Measurements from ENCODE around the gene YPEL3.
A peak's percentile ranks its signal among the peaks of the same experiment; 100 is the strongest.
"Not testable (repeated sequence)": the region's sequence is repeated elsewhere in the genome, so short reads cannot be mapped to it uniquely, and the experiment has no call there.

Gene YPEL3

DNA sequence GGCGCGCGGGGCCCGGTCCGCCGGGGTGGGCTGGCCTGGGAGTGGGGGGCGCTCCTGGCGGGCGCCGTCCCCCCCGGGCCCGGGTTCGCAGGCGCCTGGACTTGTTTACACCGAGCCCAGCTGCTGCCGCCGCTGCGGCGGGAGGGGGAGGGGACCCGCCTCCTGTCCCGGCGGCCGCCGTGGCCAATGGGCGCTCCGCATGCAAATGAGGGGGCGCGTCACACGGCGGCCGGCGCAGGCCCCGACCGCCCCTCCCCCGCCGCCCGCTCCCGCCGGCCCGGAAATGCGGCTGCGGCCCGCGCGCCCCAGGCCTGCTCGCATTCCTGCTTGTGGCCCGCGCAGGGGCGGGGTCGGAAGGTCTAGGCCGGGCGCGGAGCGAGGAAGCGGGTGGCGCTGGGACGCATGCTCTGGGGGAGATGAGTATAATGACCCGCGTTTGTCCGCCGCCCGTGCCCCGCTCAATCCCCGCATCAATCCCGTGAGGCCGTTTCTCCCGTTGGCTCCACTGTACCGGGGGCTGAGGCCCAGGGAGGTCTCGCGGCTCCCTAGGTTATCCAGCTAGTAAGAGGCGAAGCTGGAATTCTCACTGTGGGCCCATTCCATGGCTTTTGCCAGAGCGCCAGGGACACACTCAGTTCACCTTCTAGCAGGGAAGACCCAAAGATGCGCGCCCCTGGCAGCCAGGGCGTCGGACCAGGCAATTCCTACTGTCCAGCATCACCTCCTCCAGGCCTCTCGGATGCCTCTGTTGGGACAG is at the start of gene YPEL3:
Gene YPEL3 (minus strand): TSS at position 109 of the 757 bp plus-strand sequence. CDS start 731 bp downstream, outside the sequence.
- DNase-seq (ENCODE audit: low spot score) = peak; percentile 84

DNA sequence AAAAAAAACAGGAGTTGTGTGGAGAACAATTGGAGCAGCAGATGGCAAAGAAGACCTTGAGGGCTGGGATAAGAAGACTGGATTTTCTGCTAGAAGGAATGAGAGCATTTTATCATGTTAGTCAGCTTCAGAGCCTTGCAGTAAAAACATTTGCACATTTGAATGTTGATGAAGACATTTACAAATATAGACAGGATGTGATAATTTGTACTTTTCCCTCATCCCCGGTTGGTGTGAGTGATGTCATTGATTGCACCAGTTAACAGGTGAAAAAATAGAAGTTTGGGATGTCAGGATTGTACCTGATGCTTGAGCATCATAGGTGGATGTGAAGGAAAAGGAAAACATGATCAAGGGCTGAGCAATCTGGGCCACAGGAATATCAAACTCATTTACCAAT is 49.6 kb upstream of the YPEL3 start:
- DNase-seq (ENCODE audit: low spot score) = no peak

DNA sequence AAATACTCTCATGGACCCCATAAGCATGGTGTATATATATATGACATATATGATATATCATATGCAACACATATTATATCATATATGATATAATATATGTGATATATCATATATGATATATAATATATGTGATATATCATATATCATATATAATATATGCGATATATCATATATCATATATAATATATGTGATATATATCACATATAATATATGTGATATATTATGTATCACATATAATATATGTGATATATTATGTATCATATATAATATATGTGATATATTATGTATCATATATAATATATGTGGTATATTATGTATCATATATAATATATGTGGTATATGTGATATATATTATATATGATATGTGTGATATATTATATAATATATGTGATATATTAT is 48.9 kb upstream of the YPEL3 start:
- no peak for DNase-seq (ENCODE audit: low spot score)

- no peak for DNase-seq (ENCODE audit: low spot score)
Measured at GRCh38 chr16:30144017-30144416, 48.0 kb upstream of the YPEL3 start.

GRCh38 chr16:30143347-30143702 is 47.3 kb upstream of the YPEL3 start:
- DNase-seq (ENCODE audit: low spot score) = no peak

DNA sequence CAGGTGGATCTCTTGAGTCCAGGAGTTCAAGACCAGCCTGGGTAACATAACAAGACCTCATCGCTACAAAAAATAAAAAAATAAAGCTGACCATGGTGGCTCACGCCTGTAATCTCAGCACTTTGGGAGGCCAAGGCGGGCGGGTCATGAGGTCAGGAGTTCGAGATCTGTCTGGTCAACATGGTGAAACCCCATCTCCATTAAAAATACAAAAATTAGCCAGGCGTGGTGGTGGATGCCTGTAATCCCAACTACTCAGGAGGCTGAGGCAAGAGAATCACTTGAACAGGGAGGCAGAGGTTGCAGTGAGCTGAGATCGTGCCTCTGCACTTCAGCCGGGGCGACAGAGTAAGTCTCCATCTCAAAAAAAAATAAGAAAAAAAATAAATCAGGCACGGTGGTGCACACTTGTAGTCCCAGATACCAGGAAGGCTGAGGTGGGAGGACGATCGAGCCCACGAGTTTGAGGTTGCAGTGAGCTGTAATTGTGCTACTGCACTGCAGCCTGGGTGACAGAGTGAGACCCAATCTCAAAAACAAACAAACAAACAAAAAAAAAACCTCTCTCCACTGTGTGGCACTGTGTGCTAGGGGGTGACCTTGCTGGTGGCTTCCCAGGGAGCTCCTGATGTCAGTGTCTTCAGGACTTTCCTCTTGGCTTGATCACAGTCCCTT is 46.8 kb upstream of the YPEL3 start:
- DNase-seq (ENCODE audit: low spot score) = no peak

DNA sequence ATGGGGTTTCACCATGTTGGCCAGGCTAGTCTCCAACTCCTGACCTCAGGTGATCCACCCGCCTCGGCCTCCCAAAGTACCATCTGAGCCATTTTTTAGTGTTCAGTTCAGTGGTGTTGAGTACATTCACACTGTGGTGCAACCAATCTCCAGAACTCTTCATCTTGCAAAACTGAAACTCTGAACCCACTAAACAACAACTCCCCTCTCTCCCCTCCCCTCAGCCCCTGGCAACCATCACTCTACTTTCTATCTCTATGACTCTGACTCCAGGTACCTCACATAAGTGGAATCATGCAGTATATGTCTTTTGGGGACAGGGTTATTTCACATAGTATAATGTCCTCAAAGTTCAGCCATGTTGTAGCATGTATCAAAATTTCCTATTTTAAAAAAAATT is 45.7 kb upstream of the YPEL3 start:
- no peak for DNase-seq (ENCODE audit: low spot score)

DNA sequence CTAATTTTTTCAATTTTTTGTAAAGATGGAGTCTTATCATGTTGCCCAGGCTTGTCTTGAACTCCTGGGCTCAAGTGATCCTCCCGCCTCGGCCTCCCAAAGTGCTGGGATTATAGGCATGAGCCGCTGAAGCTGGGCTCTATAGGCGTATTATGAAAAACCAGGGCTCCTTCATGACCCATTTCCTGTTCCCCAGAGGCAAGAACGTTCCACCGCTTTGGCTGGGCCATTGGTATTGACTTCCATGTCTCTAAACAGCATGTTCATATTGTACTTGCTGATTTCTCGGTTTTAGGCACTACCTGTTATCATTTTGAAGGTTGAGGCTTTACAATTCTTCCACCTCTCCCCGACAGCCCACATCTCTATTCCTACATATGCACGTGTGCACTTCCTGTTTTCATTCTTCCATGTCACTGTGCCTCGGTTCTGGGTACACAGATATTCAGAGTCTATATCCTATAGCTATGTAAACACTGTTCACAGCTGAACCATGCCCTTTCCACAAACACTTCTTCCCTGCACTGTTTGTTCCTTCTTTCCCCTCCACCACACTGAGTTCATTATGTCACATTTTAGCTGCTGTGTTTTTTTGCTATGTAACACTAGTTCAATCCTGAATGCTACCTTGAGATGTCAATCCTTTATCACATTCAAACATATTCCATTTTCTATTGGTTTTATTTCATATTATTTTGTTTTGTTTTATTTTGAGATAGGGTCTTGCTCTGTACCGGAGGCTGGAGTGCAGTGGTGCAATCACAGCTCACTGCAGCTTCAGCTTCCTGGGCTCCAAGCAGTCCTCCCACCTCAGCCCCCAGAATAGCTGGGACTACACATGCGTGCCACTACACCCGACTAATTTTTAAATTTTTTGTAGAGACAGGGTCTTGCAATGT is 43.8 kb upstream of the YPEL3 start:
- DNase-seq (ENCODE audit: low spot score) = no peak

GRCh38 chr16:30137897-30138296 is 41.9 kb upstream of the YPEL3 start:
- DNase-seq (ENCODE audit: low spot score) = no peak

DNA sequence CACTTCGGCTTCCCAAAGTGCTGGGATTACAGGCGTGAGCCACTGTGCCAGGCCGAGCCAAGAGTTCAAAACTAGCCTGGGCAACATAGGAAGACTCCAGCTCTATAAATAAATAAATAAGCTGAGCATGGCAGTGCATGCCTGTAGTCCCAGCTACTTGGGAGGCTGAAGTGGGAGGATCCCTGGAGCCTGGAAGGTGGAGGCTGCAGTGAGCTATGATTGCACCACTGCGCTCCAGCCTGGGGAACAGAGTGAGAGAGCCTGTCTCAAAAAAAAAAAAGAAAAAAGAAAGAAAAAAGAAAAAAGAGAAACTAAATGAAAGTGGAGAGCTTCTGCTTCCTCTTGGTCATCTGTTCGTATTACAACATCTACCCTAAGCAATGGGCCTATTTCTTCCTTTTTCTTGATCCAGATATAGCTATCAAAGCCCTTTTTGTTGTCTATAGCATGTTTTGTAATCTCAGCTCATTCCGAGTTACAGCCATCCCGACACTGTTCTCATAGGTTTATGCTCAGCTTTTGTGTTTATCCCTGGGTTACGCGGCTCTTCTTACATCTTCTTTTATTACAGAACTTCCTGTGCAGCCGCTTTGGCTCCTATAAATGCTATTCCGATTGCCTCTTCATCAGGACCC is 41.1 kb upstream of the YPEL3 start:
- no peak for DNase-seq (ENCODE audit: low spot score)

DNA sequence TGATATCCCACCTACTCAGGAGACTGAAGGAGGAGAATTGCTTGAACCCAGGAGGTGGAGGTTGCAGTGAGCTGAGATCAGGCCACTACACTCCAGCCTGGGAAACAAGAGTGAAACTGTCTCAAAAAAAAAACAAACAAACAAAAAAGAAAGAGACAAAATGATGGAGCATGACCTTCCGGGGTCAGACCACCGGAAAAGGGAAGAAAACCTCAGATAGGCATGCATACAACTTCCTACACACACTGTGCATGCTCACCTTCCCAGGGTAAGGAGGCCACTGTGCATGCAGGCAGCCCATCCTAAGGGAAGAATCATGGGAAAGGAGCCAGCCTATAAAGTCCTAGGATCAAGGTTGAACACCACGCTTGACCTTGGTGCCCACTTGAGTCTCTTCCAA is 36.6 kb upstream of the YPEL3 start:
- no peak for DNase-seq (ENCODE audit: low spot score)

GRCh38 chr16:30131869-30132475 is 36.0 kb upstream of the YPEL3 start:
- no peak for DNase-seq (ENCODE audit: low spot score)

GRCh38 chr16:30127993-30128392 is 32.0 kb upstream of the YPEL3 start:
- no peak for DNase-seq (ENCODE audit: low spot score)

DNA sequence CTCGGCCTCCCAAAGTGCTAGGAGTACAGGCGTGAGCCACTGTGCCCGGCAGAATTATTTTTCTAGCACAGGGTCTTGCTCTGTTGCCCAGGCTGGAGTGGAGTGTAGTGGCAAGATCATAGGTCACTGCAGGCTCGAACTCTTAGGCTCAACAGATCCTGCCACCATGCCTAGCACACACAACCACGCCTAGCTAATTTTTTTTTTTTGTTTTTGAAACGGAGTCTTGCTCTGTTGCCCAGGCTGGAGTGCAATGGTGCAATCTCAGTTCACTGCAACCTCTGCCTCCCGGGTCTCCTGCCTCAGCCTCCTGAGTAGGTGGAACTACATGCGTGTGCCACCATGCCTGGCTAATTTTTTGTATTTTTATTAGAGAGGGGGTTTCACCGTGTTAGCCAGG is 29.7 kb upstream of the YPEL3 start:
- DNase-seq (ENCODE audit: low spot score) = not testable (repeated sequence)

DNA sequence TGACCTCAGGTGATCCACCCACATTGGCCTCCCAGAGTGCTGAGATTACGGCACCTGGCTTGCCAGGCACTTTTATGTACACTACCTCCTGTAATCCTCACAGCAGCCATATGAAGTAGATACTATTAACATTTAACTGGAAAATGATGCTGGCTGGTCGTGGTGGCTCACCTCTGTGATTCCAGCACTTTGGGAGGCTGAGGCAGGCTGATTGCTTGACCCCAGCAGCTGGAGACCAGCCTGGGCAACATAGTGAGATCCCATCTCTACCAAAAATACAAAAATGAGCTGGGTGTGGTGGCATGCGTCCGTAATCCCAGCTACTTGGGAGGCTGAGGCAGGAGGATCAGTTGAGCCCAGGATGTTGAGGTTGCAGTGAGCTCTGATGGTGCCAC is 29.0 kb upstream of the YPEL3 start:
- no peak for DNase-seq (ENCODE audit: low spot score)

- DNase-seq (ENCODE audit: low spot score) = no peak
Measured at GRCh38 chr16:30122604-30123160, 26.7 kb upstream of the YPEL3 start.

- DNase-seq (ENCODE audit: low spot score) = peak; percentile 65
Measured at GRCh38 chr16:30121741-30122571, 25.9 kb upstream of the YPEL3 start.

GRCh38 chr16:30120340-30121105 is 24.5 kb upstream of the YPEL3 start:
- no peak for DNase-seq (ENCODE audit: low spot score)

GRCh38 chr16:30119428-30119827 is 23.4 kb upstream of the YPEL3 start:
- no peak for DNase-seq (ENCODE audit: low spot score)

- no peak for DNase-seq (ENCODE audit: low spot score)
Measured at GRCh38 chr16:30117768-30118167, 21.8 kb upstream of the YPEL3 start.
